ENCODE data around the gene GPR161. TPM values are rescaled to one million over a fixed set of nuclear protein-coding genes. Genes with fewer than 3 reads are reported as not detected.

Gene GPR161
- polyA plus RNA-seq, 1 donor, result 7.7 TPM

DNA sequence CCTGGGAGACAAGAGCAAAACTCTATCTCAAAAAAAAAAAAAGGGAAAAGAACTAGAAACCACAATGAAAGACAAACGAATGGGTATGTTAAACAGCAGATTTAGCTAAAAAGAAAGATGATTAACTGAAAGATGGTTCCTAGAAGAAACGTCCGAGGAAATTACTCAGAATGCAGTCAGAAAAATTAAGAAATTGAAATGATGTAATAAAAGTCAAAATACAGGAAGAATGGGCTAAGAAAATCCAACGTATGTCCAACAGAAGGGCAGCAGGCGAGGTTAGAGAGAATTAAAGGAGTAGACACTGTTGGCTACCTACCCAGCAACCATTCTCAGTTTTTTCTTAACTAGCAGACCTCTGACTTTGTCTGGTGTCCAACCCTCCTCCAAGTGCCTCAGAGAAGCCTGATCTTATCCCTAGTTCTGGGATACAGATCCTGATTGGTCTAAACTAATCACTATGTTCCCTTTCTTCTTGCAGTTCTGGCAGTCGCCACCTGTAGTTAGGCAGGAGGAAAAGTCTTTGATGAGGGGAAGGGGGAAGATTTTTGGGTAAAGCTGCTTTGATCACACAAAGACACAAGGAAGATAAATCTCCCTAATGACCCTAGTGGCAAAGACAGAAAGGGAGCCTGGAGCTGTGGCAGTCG lies 25.7 kb downstream of the GPR161 start:
- peaks cover 6% of the 10 kb centered on the region for H3K4me1 ChIP-seq (ENCODE audit: control insufficient read depth, insufficient read depth, low read length)
- no peaks in the 10 kb centered on the region for H3K27me3 ChIP-seq (ENCODE audit: control insufficient read depth, insufficient read depth, low read length)
- H3K27ac ChIP-seq (ENCODE audit: low read length), result no peak overlapping the region
- WGBS (ENCODE audit: insufficient coverage, low lambda C conversion rate), result 96% methylated on average over 3 of the region's 7 CpGs
- DNase-seq, result no peak
- H3K36me3 ChIP-seq (ENCODE audit: control insufficient read depth, insufficient read depth, low read length), result no peaks in the 10 kb centered on the region
- no peaks in the 10 kb centered on the region for H3K9me3 ChIP-seq (ENCODE audit: control insufficient read depth, low read depth, low read length)
- no peak overlapping the region for H3K4me3 ChIP-seq (ENCODE audit: low read length)

GRCh38 chr1:168106274-168106673 lies 30.5 kb downstream of the GPR161 start:
- no peaks in the 10 kb centered on the region for H3K4me1 ChIP-seq (ENCODE audit: control insufficient read depth, insufficient read depth, low read length)
- no peak overlapping the region for H3K27ac ChIP-seq (ENCODE audit: low read length)
- no peak overlapping the region for H3K4me3 ChIP-seq (ENCODE audit: low read length)
- no peak for DNase-seq
- no peaks in the 10 kb centered on the region for H3K27me3 ChIP-seq (ENCODE audit: control insufficient read depth, insufficient read depth, low read length)
- peaks cover 4% of the 10 kb centered on the region for H3K36me3 ChIP-seq (ENCODE audit: control insufficient read depth, insufficient read depth, low read length)
- no peaks in the 10 kb centered on the region for H3K9me3 ChIP-seq (ENCODE audit: control insufficient read depth, low read depth, low read length)
- WGBS (ENCODE audit: insufficient coverage, low lambda C conversion rate), result no CpG with 5 or more reads among the region's 8 CpGs

- DNase-seq, result no peak
- Histone ChIP-seq H3K4me1 (ENCODE audit: control insufficient read depth, insufficient read depth, low read length) (no peaks in the 10 kb centered on the region), H3K27me3 (ENCODE audit: control insufficient read depth, insufficient read depth, low read length) (no peaks in the 10 kb centered on the region), H3K4me3 (ENCODE audit: low read length) (no peak overlapping the region), H3K9me3 (ENCODE audit: control insufficient read depth, low read depth, low read length) (no peaks in the 10 kb centered on the region), H3K27ac (ENCODE audit: low read length) (no peak overlapping the region), H3K36me3 (ENCODE audit: control insufficient read depth, insufficient read depth, low read length) (peaks cover 4% of the 10 kb centered on the region)
- no CpG with 5 or more reads among the region's 6 CpGs for WGBS (ENCODE audit: insufficient coverage, low lambda C conversion rate)
Observed at GRCh38 chr1:168105846-168106245, 30.9 kb downstream of the GPR161 start.

DNA sequence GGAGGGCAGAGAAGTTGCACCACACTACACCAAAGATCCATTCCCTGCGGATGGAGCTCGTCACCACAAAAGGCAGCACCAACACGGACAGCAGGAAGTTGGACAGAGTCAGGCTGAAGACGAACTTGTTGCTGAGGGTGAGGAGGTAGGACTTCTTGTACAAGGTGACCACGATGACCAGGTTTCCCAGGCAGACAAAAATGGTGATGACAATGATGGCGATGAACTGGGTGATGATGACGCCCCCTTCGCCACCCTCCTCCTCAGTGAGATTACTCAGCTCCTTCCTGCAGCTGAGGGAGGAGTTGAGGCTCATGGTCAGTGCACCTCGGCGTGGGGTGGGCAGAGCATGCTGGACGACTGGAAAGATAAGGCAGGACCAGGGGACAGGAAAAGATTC lies 32.2 kb downstream of the GPR161 start:
- WGBS (ENCODE audit: insufficient coverage, low lambda C conversion rate), result no CpG with 5 or more reads among the region's 11 CpGs

GRCh38 chr1:168102487-168102886 lies 34.2 kb downstream of the GPR161 start:
- no peaks in the 10 kb centered on the region for H3K9me3 ChIP-seq (ENCODE audit: control insufficient read depth, low read depth, low read length)
- no peak overlapping the region for H3K27ac ChIP-seq (ENCODE audit: low read length)
- no peak for DNase-seq
- WGBS (ENCODE audit: insufficient coverage, low lambda C conversion rate), result no CpG with 5 or more reads among the region's 1 CpG
- H3K4me1 ChIP-seq (ENCODE audit: control insufficient read depth, insufficient read depth, low read length), result no peaks in the 10 kb centered on the region
- no peaks in the 10 kb centered on the region for H3K27me3 ChIP-seq (ENCODE audit: control insufficient read depth, insufficient read depth, low read length)
- H3K4me3 ChIP-seq (ENCODE audit: low read length), result no peak overlapping the region
- H3K36me3 ChIP-seq (ENCODE audit: control insufficient read depth, insufficient read depth, low read length), result peaks cover 10% of the 10 kb centered on the region

More for the DNA sequence above, 32.2 kb downstream of the GPR161 start:
- no peaks in the 10 kb centered on the region for H3K27me3 ChIP-seq (ENCODE audit: control insufficient read depth, insufficient read depth, low read length)
- no peak for DNase-seq
- peaks cover 4% of the 10 kb centered on the region for H3K36me3 ChIP-seq (ENCODE audit: control insufficient read depth, insufficient read depth, low read length)
- H3K4me3 ChIP-seq (ENCODE audit: low read length), result no peak overlapping the region
- H3K4me1 ChIP-seq (ENCODE audit: control insufficient read depth, insufficient read depth, low read length), result no peaks in the 10 kb centered on the region
- no peak overlapping the region for H3K27ac ChIP-seq (ENCODE audit: low read length)
- no peaks in the 10 kb centered on the region for H3K9me3 ChIP-seq (ENCODE audit: control insufficient read depth, low read depth, low read length)

DNA sequence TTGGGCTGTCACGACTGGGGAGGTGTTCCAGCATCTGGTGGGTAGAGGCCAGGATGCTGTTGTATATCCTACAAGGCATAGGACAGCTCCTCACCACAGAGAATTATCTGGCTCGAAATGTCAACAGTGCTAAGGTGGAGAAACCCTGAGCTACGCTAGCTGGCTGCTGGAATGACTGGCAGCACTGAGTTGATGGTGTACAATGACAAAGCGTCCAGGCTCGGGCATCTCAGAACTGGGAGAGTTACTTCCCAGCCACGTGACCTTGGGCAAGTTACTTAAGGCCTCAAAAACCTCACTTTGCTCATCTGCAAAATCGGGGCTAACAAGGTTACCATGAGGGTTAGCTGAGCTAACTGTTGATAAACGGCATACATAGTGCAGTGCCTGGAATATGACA lies 35.4 kb downstream of the GPR161 start:
- H3K27ac ChIP-seq (ENCODE audit: low read length), result no peak overlapping the region
- H3K36me3 ChIP-seq (ENCODE audit: control insufficient read depth, insufficient read depth, low read length), result peaks cover 14% of the 10 kb centered on the region
- no peaks in the 10 kb centered on the region for H3K4me1 ChIP-seq (ENCODE audit: control insufficient read depth, insufficient read depth, low read length)
- WGBS (ENCODE audit: insufficient coverage, low lambda C conversion rate), result 100% methylated on average over 2 of the region's 8 CpGs
- no peaks in the 10 kb centered on the region for H3K9me3 ChIP-seq (ENCODE audit: control insufficient read depth, low read depth, low read length)
- no peaks in the 10 kb centered on the region for H3K27me3 ChIP-seq (ENCODE audit: control insufficient read depth, insufficient read depth, low read length)
- no peak overlapping the region for H3K4me3 ChIP-seq (ENCODE audit: low read length)
- no peak for DNase-seq

DNA sequence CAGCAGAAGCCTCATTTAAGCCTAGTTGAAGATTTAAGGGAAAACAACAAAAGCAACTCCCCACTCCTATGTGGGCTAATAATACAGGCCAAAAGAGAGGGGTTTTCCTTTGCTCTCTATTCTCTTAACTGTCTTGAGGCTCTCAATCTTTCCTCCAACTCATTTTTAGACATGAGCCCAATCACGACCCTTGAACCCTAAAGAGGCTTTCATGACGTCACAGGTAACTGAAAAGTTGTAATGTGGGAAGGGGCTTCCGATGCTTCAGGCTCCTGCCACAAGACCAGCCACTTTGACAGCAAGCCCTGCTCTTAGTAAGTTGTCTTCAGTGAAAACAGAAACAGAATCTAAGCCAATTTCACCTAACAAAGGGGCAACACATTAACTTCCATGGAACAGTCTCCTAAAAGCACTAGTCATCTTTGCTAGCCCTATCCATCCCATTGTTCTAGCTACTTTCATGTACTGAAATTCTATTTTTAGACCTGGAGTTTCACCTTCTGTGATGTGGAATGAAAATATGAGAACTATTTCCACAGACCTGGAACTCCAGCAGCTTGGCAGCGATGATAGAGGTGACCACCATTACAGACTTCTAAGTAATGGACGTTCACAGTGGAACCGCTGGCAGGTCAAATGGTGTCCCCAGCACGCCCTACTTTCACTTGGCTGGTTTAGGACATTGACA lies 36.3 kb downstream of the GPR161 start:
- H3K36me3 ChIP-seq (ENCODE audit: control insufficient read depth, insufficient read depth, low read length), result peaks cover 15% of the 10 kb centered on the region
- no peak for DNase-seq
- H3K9me3 ChIP-seq (ENCODE audit: control insufficient read depth, low read depth, low read length), result no peaks in the 10 kb centered on the region
- H3K27me3 ChIP-seq (ENCODE audit: control insufficient read depth, insufficient read depth, low read length), result no peaks in the 10 kb centered on the region
- no peak overlapping the region for H3K27ac ChIP-seq (ENCODE audit: low read length)
- no peaks in the 10 kb centered on the region for H3K4me1 ChIP-seq (ENCODE audit: control insufficient read depth, insufficient read depth, low read length)
- no CpG with 5 or more reads among the region's 7 CpGs for WGBS (ENCODE audit: insufficient coverage, low lambda C conversion rate)
- no peak overlapping the region for H3K4me3 ChIP-seq (ENCODE audit: low read length)

GRCh38 chr1:168099337-168099801 lies 37.4 kb downstream of the GPR161 start:
- WGBS (ENCODE audit: insufficient coverage, low lambda C conversion rate), result no CpG with 5 or more reads among the region's 7 CpGs
- H3K9me3 ChIP-seq (ENCODE audit: control insufficient read depth, low read depth, low read length), result no peaks in the 10 kb centered on the region
- H3K27me3 ChIP-seq (ENCODE audit: control insufficient read depth, insufficient read depth, low read length), result no peaks in the 10 kb centered on the region
- no peak overlapping the region for H3K27ac ChIP-seq (ENCODE audit: low read length)
- DNase-seq, result no peak
- no peaks in the 10 kb centered on the region for H3K4me1 ChIP-seq (ENCODE audit: control insufficient read depth, insufficient read depth, low read length)
- H3K36me3 ChIP-seq (ENCODE audit: control insufficient read depth, insufficient read depth, low read length), result peaks cover 17% of the 10 kb centered on the region
- H3K4me3 ChIP-seq (ENCODE audit: low read length), result no peak overlapping the region

DNA sequence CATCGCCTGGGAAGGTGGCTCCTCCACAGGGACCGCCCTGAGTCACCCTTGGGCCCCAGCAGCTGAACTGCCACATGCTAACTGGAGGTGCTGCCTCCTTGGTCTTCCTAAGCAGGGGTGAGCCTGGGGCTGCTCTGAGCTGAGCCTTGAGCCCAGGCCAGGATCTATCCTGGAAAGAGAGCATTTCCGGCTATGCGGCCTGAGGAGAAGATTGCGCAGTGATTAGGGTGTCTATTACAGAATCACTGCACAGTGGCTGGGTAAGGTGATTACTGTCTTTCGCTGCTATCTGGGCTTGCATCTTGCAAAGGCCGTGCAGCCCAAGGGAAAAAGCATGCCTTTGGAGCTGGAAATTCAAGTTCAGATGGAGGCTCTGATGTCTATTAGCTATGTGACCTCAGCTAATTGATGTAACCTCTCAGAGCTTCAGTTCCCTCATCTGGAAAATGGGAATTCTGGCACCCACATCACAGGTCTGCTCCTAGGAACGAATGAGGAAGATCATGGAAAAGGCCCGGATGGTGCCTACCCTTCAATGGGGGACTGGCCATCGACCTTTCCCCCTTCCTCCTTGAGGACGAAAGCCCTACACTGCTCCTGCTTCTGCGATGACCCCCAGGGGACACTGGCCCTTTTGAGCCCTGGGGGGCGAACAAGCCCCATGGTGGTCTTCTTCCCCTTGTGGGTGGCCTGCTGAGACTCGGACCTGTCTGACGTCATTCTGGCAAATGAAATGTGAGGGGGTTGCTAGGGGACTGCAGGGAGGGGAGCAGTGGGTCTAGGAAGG lies 38.0 kb downstream of the GPR161 start:
- Histone ChIP-seq H3K4me3 (ENCODE audit: low read length) (no peak overlapping the region), H3K27me3 (ENCODE audit: control insufficient read depth, insufficient read depth, low read length) (no peaks in the 10 kb centered on the region), H3K36me3 (ENCODE audit: control insufficient read depth, insufficient read depth, low read length) (peaks cover 14% of the 10 kb centered on the region), H3K9me3 (ENCODE audit: control insufficient read depth, low read depth, low read length) (no peaks in the 10 kb centered on the region), H3K27ac (ENCODE audit: low read length) (no peak overlapping the region), H3K4me1 (ENCODE audit: control insufficient read depth, insufficient read depth, low read length) (no peaks in the 10 kb centered on the region)
- no peak for DNase-seq
- WGBS (ENCODE audit: insufficient coverage, low lambda C conversion rate), result no CpG with 5 or more reads among the region's 15 CpGs

DNA sequence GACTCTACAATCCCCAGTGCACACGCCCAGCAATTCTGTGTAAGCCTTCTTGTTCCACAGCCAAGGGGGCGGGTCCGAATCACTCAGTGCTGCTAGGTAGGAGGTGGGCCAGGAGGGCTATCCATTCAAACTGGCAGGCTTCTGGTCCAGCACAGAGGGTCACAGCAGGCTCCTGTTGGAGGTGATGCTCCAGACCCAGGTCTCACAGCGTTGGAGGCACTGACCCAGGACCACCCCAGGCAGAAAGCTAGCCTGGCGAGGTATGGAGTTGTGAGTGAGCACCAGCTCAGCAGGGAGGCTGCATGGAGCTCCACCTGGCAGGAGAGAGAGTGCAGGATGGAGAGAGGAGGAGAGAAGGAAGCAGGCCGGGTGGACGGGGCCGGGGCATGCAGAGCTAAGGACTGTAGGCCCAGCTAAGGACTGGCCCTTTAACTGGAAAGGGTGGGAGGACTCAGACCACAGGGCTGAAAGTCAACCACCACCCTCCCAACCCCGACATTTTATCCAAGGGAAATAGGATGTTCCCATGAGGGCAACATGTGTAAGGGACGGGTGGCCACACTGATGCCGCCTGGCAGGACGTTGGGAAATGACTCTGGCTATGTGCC lies 38.7 kb downstream of the GPR161 start:
- H3K36me3 ChIP-seq (ENCODE audit: control insufficient read depth, insufficient read depth, low read length), result peaks cover 13% of the 10 kb centered on the region
- H3K4me1 ChIP-seq (ENCODE audit: control insufficient read depth, insufficient read depth, low read length), result no peaks in the 10 kb centered on the region
- no peaks in the 10 kb centered on the region for H3K9me3 ChIP-seq (ENCODE audit: control insufficient read depth, low read depth, low read length)
- DNase-seq, result no peak
- WGBS (ENCODE audit: insufficient coverage, low lambda C conversion rate), result no CpG with 5 or more reads among the region's 12 CpGs
- H3K4me3 ChIP-seq (ENCODE audit: low read length), result no peak overlapping the region
- H3K27ac ChIP-seq (ENCODE audit: low read length), result no peak overlapping the region
- H3K27me3 ChIP-seq (ENCODE audit: control insufficient read depth, insufficient read depth, low read length), result no peaks in the 10 kb centered on the region

All from large intestine (tissue), 3 donors.